ENCODE data around the gene GPATCH1.

The GPATCH1 gene

DNA sequence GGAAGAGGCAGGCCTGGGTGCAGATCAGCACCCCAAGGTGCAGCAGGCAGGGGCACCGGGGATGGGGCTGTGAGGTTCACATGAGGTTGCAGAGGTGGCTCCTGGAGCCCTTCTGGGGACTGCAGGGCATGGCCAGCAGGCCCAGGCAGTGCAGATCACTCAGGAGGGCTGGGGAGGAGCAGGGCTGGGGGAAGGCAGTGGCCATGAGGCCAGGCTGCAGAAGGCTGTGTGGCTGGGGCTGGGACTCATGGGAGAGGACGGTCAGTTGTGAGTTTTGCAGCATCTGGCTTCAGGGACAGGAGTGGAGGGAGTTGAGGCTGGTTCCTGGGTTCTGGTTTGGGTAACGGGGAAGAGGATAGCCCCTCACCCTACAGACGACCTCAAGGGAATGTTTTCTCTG is 58.2 kb downstream of the GPATCH1 start:
- Histone ChIP-seq H3K36me3 (ENCODE audit: control insufficient read depth, insufficient read depth, low read length) (no peaks in the 10 kb centered on the region), H3K27me3 (replicated peaks; ENCODE audit: control insufficient read depth, insufficient read depth, low read length) (no peaks in the 10 kb centered on the region; the same call in 1 of the 2 replicates), H3K4me3 (replicated peaks; ENCODE audit: low read depth, low read length) (no peak overlapping the region)
- TF ChIP-seq, protein P1, sequence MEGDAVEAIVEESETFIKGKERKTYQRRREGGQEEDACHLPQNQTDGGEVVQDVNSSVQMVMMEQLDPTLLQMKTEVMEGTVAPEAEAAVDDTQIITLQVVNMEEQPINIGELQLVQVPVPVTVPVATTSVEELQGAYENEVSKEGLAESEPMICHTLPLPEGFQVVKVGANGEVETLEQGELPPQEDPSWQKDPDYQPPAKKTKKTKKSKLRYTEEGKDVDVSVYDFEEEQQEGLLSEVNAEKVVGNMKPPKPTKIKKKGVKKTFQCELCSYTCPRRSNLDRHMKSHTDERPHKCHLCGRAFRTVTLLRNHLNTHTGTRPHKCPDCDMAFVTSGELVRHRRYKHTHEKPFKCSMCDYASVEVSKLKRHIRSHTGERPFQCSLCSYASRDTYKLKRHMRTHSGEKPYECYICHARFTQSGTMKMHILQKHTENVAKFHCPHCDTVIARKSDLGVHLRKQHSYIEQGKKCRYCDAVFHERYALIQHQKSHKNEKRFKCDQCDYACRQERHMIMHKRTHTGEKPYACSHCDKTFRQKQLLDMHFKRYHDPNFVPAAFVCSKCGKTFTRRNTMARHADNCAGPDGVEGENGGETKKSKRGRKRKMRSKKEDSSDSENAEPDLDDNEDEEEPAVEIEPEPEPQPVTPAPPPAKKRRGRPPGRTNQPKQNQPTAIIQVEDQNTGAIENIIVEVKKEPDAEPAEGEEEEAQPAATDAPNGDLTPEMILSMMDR (IDR thresholded peaks at IDR 0.05; ENCODE audit: insufficient read depth, low read length, poor library complexity, severe bottlenecking), result no peak
- no peak for DNase-seq (ENCODE audit: extremely low read depth, insufficient read length)

DNA sequence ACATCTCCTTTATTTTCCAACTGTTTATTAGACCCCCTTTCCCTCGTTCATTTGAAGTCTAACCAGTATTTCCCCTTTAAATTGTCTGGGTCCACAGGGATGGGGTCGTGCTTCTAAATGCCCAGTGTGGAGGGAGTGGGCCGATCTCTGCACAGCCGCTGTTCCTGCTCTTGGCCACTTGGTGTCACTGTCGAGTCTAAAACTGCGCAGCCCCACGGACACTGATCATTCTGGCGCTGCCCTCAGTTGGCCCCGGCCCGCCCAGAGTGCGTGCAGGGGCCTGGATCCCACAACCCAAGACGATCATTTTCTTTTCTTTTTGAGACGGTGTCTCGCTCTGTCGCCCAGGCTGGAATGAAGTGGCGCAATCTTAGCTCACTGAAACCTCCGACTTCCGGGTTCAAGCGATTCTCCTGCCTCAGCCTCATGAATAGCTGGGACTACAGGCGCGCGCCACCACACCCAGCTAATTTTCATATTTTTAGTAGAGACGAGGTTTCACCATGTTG is 63.0 kb downstream of the GPATCH1 start:
- no peak overlapping the region for H3K4me3 ChIP-seq (replicated peaks; ENCODE audit: low read depth, low read length)
- peak; percentile 48 for DNase-seq (ENCODE audit: extremely low read depth, insufficient read length)
- no peaks in the 10 kb centered on the region; the same call in 1 of the 2 replicates for H3K27me3 ChIP-seq (replicated peaks; ENCODE audit: control insufficient read depth, insufficient read depth, low read length)
- H3K36me3 ChIP-seq (ENCODE audit: control insufficient read depth, insufficient read depth, low read length), result no peaks in the 10 kb centered on the region
- TF ChIP-seq, protein P1 (IDR thresholded peaks at IDR 0.05; ENCODE audit: insufficient read depth, low read length, poor library complexity, severe bottlenecking), result peak; percentile 97

DNA sequence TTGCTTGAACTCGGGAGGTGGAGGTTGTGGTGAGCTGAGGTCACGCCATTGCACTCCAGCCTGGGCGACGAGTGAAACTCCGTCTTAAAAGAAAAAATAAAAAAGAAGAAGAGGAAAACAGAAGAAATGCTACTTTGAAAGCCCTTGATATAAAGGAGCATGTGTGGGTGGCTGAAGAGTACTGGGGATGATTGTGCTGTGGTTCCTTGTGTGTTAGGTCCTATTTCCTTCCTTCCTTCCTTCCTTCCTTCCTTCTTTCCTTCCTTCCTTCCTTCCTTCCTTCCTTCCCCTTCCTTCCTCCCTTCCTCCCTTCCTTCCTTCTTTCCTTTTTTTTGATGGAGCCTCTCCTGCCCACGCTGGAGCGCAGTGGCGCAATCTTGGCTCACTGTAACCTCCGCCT is 65.2 kb downstream of the GPATCH1 start:
- TF ChIP-seq, protein P1 (IDR thresholded peaks at IDR 0.05; ENCODE audit: insufficient read depth, low read length, poor library complexity, severe bottlenecking), result no peak
- H3K27me3 ChIP-seq (replicated peaks; ENCODE audit: control insufficient read depth, insufficient read depth, low read length), result no peaks in the 10 kb centered on the region; the same call in 1 of the 2 replicates

DNA sequence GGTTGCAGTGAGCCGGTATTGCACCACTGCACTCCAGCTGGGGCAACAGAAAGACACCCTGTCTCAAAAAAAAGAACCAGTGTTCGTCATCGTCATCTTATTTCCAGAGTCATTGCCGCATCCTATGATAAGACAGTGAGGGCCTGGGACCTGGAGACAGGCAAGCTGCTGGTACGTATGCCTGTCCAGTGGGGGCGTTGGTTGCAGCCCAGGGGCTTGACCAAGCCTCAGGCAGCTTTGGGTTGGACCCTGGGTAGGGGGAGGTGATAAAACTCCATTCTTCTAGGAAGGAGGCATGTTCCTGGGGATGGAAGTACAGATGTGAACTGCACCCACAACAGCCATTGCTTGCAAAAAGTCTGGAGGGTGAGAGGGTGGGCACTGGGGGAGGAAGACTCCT is 66.6 kb downstream of the GPATCH1 start:
- no peak overlapping the region for H3K4me3 ChIP-seq (replicated peaks; ENCODE audit: low read depth, low read length)
- no peaks in the 10 kb centered on the region for H3K36me3 ChIP-seq (ENCODE audit: control insufficient read depth, insufficient read depth, low read length)
- no peaks in the 10 kb centered on the region for H3K27me3 ChIP-seq (replicated peaks; ENCODE audit: control insufficient read depth, insufficient read depth, low read length)
- no peak for DNase-seq (ENCODE audit: extremely low read depth, insufficient read length)
- TF ChIP-seq, protein P1 (IDR thresholded peaks at IDR 0.05; ENCODE audit: insufficient read depth, low read length, poor library complexity, severe bottlenecking), result no peak

More for the DNA sequence above, 65.2 kb downstream of the GPATCH1 start:
- Histone ChIP-seq H3K4me3 (replicated peaks; ENCODE audit: low read depth, low read length) (no peak overlapping the region), H3K36me3 (ENCODE audit: control insufficient read depth, insufficient read depth, low read length) (no peaks in the 10 kb centered on the region)
- DNase-seq (ENCODE audit: extremely low read depth, insufficient read length), result no peak

DNA sequence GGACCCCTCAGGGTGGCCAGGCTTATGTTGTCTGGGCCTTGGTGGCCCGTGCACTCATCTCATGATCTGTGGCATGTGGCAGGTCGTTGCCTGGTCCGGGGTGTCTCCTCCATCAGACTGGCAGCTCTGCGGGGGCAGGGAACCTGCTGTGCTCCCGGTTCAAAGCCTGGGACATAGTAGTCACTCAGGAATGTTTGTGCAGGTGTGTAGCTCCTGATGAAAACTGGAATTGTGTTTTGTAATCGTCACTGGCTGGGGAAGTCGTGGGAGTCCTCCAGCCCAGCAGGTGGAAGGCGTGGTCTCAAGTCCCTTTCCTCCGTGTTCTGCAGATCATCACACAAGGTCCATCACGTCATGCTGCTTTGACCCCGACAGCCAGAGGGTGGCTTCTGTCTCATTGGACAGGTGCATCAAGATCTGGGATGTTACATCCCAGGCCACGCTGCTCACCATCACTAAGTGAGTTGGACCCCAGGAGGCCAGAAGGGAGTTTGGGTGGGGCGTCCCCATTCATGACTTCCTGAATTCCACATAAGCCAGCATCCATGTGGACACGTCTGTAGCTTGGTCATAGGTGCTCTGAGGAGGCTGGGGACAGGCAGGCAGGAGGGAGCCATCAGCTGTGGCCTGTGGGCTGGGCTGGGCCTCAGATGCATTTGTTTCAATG is 70.0 kb downstream of the GPATCH1 start:
- TF ChIP-seq, protein P1 (IDR thresholded peaks at IDR 0.05; ENCODE audit: insufficient read depth, low read length, poor library complexity, severe bottlenecking), result no peak
- no peak overlapping the region for H3K4me3 ChIP-seq (replicated peaks; ENCODE audit: low read depth, low read length)
- no peaks in the 10 kb centered on the region for H3K27me3 ChIP-seq (replicated peaks; ENCODE audit: control insufficient read depth, insufficient read depth, low read length)
- H3K36me3 ChIP-seq (ENCODE audit: control insufficient read depth, insufficient read depth, low read length), result no peaks in the 10 kb centered on the region
- DNase-seq (ENCODE audit: extremely low read depth, insufficient read length), result no peak

Data from GM06990 (cell line).